RWPE1 (cell line): ENCODE data around the gene IFT43.

Experiments
- CTCF ChIA-PET: fragments of 350-600 bp; sonication (Branson Sonifier 250); formaldehyde crosslinking; extraction: SDS; loops from one replicate; lab custom pipeline; 2021; lab: Yijun Ruan, JAX
- POLR2A ChIA-PET: fragments of 400-600 bp; formaldehyde crosslinking; extraction: SDS; loops from one replicate; lab custom pipeline; 2020; ENCODE audit warnings: antibody characterized with exemption; ENCODE audit not compliant: low non-redundant PET; lab: Yijun Ruan, JAX
- DNase-seq: peaks from one replicate; pipeline ENCODE4 v3.0.0; 2012; ENCODE audit warnings: low spot score
- H3K27ac ChIP-seq: fragments of 450-650 bp; 2 replicates; pipeline ENCODE4 v1.5.1; 2017
- CTCF ChIP-seq: fragments of 450-650 bp; conservative IDR thresholded peaks from 2 replicates; pipeline ENCODE4 v1.5.1; 2017; ENCODE audit warnings: low read depth, mild to moderate bottlenecking

The IFT43 gene

DNA sequence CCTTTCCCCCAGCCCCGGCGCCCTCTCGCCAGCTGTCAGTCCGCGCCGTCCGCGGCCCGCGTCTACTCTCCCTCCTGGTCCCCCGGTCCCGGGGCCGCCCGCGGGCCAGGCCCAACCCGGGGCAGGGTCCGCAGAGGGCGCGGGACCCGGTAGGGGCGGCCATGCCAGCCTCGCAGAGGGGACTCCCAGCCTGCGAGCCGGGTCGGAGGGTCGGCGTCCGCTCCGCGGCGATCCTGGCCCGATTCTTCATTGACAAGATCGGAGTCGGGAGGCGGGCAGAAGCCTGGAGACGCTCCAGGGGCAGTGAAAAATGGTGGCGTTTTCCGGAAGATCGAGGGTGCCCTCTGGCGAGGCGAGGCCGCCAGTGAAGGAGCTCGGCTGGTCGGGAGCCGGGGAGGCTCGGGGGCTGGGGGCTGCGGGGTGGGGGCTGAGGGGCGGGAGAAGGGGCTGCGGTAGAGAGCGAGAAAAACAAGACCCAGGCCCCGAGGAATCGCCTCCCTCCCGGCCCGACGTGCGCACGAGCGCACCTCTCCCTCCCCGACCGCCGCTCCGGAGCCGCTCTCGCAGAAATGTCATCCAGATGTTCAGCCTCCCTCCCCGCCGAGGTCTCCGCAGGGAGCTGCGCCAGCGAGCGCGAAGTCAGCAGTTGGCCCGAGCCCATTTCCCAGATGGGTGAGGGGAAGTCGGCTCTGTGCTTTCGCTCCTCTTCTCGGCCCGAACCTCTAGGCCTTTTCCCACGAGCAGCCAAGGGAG is 3.1 kb upstream of the IFT43 start:
- POLR2A ChIA-PET: no interaction called here
- DNase-seq: peak; percentile 75
- H3K27ac ChIP-seq: peak overlapping the region; percentile 85
- CTCF ChIA-PET: interaction anchor here (0.5 to 6.7 kb wide), 22 partner anchors 22 to 408 kb away, joined by 3 to 65 read pairs (median 4); partner anchors contain the start of genes ERG28 and TTLL5
- peak; percentile 74 for TF ChIP-seq CTCF

GRCh38 chr14:75983019-75983358 is 2.6 kb upstream of the IFT43 start:
- ChIA-PET POLR2A (interaction anchor here (0.6 kb wide), 1 partner anchor 102 kb away, joined by 7 read pairs; no protein-coding TSS in a partner anchor), CTCF (interaction anchor here (0.5 to 6.7 kb wide), 20 partner anchors 23 to 409 kb away, joined by 3 to 65 read pairs (median 4); partner anchors contain the start of genes ERG28 and TTLL5)
- H3K27ac ChIP-seq: peak overlapping the region; percentile 85
- no peak for TF ChIP-seq CTCF
- DNase-seq: no peak

DNA sequence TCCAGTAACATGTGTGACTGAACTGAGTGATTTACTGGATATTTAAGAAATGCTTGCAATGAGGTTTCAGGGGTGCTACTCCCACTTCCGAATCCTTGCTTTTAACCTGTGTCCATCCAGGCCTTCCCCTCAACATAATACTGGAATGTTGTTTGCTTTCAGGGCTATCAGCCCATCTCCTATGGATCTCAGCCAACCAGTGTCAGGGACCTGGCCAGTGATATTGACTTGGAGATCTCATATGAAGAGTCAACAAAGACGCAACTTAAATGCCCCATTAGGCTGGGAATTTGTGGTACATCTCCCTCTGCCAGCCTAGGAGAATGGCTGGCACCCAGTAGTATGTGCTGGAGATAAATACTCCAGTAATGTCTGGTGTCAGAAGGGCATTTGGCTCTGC is 889 bp upstream of the IFT43 start:
- ChIA-PET CTCF (interaction anchor here (6.7 kb wide), 1 partner anchor 274 kb away, joined by 65 read pairs; no protein-coding TSS in a partner anchor), POLR2A (no interaction called here)
- no peak overlapping the region for H3K27ac ChIP-seq
- no peak for DNase-seq
- no peak for TF ChIP-seq CTCF

GRCh38 chr14:75986439-75986765 is 839 bp downstream of the IFT43 start:
- TF ChIP-seq CTCF: no peak
- CTCF ChIA-PET: interaction anchor here (6.7 kb wide), 1 partner anchor 276 kb away, joined by 65 read pairs; no protein-coding TSS in a partner anchor
- POLR2A ChIA-PET: no interaction called here
- DNase-seq: no peak
- H3K27ac ChIP-seq: no peak overlapping the region; the same call in 1 of the 2 replicates

DNA sequence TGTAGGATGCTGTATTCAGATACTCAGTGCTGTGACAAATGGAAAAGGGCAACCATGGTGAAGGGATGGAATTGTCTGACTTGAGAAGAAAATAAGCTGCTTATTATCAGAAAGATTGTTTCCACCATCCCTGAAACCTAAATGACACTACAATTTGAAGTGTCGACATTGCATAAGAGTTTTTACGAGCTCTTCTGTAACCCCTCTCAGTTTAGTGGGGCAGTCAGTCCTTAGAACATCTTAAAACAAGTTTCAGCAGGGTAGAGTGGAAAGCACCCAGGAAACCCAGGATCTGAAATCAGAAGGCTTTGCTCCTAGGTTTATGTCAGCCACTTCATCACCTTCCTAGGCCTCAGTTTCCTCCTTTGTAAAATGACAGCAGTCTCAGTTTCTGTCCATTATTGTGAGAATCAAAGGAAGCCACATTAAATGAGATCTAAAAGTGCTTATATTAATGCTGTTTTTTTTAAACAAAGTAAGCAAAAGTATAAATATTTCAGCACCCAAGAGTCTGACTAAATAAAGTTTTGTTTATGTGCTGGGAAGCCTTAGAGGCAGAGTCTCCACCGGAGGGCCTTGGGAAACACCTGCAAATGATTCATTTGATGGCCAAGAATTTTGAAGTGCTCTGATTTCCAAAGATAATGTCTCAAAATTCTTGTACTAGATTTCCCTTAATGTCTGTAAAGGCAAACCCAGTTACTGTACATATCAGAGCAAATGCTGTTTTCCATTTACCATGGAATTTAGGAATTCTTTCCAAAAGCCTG is 1.8 kb downstream of the IFT43 start:
- no peak overlapping the region for H3K27ac ChIP-seq
- DNase-seq: no peak
- ChIA-PET CTCF (interaction anchor here (0.6 kb wide), 1 partner anchor 16 kb away, joined by 6 read pairs; no protein-coding TSS in a partner anchor), POLR2A (no interaction called here)
- no peak for TF ChIP-seq CTCF

DNA sequence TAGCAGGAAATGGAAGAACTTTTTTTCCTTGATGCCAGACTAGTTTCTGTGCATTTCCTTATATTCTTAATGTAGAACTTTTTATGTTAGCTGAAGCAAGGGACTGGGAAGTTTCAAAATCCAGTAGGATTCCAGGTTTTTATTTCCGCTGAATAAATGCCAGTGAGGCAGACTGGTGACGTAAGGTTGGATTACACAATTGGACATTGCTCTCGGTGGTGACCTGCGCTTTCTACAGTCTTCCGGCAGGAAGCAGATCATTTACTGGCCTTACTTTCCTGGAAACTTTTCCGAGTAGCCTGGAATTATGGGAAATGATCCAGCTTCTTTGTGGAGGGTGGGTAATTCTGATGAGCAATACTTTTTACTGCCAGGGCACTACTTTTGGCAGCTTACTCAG is 3.6 kb downstream of the IFT43 start:
- H3K27ac ChIP-seq: peak overlapping the region; percentile 71; the same call in 1 of the 2 replicates
- TF ChIP-seq CTCF: no peak
- no peak for DNase-seq
- POLR2A ChIA-PET: no interaction called here
- CTCF ChIA-PET: interaction anchor here (0.9 kb wide), 1 partner anchor 83 kb away, joined by 3 read pairs; no protein-coding TSS in a partner anchor
